Measurements from ENCODE around the gene TUBB2B.

GRCh38 chr6:3265671-3266070 lies 38.2 kb upstream of the TUBB2B start:
- no peak for TF ChIP-seq CTCF (IDR thresholded peaks at IDR 0.05)
- TF ChIP-seq POLR2A (IDR thresholded peaks at IDR 0.05) = no peak
- no peak for TF ChIP-seq POLR2AphosphoS5 (IDR thresholded peaks at IDR 0.05; ENCODE audit: insufficient read depth in 1 of 2, low read depth in 1 of 2)

All from vagina (tissue), 2 donors.